Body of pancreas (tissue), 4 donors: Measurements from ENCODE around the gene SAPCD1. TPM values are rescaled to one million over a fixed set of nuclear protein-coding genes. Genes with fewer than 3 reads are reported as not detected.

Experiments
- ATAC-seq: fragments of 150-250 bp; one replicate; pipeline ENCODE4 v1.9.1; 2016
- DNase-seq, 4 donors: peaks; one replicate each; pipeline ENCODE4 v3.0.0-alpha.2; 2019
- H3K27ac ChIP-seq, 4 donors: fragments of 200-600 bp; sonication (generic); 1 replicate in 3 of 4; 2 replicates in 1 of 4; pipeline versions ENCODE4 v1.5.1 to v1.6.1; 2016 to 2019; ENCODE audit warnings: mild to moderate bottlenecking in 1 of 4, mixed read lengths in 1 of 4, moderate library complexity in 1 of 4
- H3K27me3 ChIP-seq, 2 donors: fragments of 200-600 bp; sonication (generic); one replicate each; pipeline ENCODE4 v1.6.0; 2016; ENCODE audit warnings: mild to moderate bottlenecking in 1 of 2
- H3K36me3 ChIP-seq, 2 donors: fragments of 200-600 bp; sonication (generic); replicated peaks in 1 of 2; 2 replicates each; pipeline ENCODE4 v1.5.1; 2016; ENCODE audit warnings: low read depth in 2 of 2; ENCODE audit not compliant: insufficient read depth in 1 of 2
- H3K4me1 ChIP-seq: fragments of 200-600 bp; sonication (generic); one replicate; pipeline ENCODE4 v1.6.0; 2016
- H3K4me3 ChIP-seq, 2 donors: fragments of 200-600 bp; sonication (generic); 1 replicate in 1 of 2; 2 replicates in 1 of 2; pipeline ENCODE4 v1.5.1; 2016 to 2019
- H3K9me3 ChIP-seq, 3 donors: fragments of 200-600 bp; sonication (generic); 1 replicate in 2 of 3; 2 replicates in 1 of 3; pipeline ENCODE4 v1.5.1; 2016
- CTCF ChIP-seq, 7 experiments: fragments of 450-650 bp in 4 of 7; fragments of 200-600 bp in 3 of 7; sonication (generic) in 3 of 7; IDR thresholded peaks; one replicate each; pipeline ENCODE4 v1.5.1; 2016 to 2019; ENCODE audit warnings: antibody characterized with exemption in 7 of 7
- POLR2A ChIP-seq, 3 donors: fragments of 450-650 bp; IDR thresholded peaks; one replicate each; pipeline ENCODE4 v1.6.1; 2016; ENCODE audit warnings: antibody characterized with exemption in 3 of 3, mild to moderate bottlenecking in 2 of 3
- WGBS, 2 donors: methylation state at CpG; one replicate each; pipeline ENCODE4 v1.1.5; 2017; 5-methylcytosine and 5-hydroxymethylcytosine counted together
- intact Hi-C: fragments of 100-400 bp; cut with DNase I; formaldehyde crosslinking; loops from one replicate; pipeline ENCODE4 v1.15.1; 2023
- total RNA-seq, 2 donors: library from RNA; depleted of rRNA; stranded (reverse); fragments of >200 nt; gene quantifications; one replicate each; pipeline ENCODE4 v1.1.0, GENCODE V29; 2016

The SAPCD1 gene
- total RNA-seq, 2 donors from 2014 or later = 2.0 to 2.6 TPM

GRCh38 chr6:31740397-31741223, 21.8 kb upstream of the SAPCD1 start:
- TF ChIP-seq CTCF (IDR thresholded peaks at IDR 0.05) (no peak), POLR2A (IDR thresholded peaks at IDR 0.05) (no peak)
- Histone ChIP-seq H3K36me3 (no peaks in the 10 kb centered on the region), H3K4me1 (peaks cover 38% of the 10 kb centered on the region), H3K4me3 (peak overlapping the region; percentile 26 to 62), H3K9me3 (no peaks in the 10 kb centered on the region), H3K27ac (peak overlapping the region in 3 of 4 donors; percentile 86 to 91 (median 90)), H3K27me3 (no peaks in the 10 kb centered on the region)
- ATAC-seq (no peak), DNase-seq (no peak)
- 20 to 22% methylated on average over 29 of the region's 29 CpGs for WGBS, 2 donors
- intact Hi-C loops = no loop called here

- 50 to 76% methylated on average over 2 of the region's 2 CpGs for WGBS, 2 donors
- Histone ChIP-seq H3K4me1 (peaks cover 33% of the 10 kb centered on the region), H3K36me3 (no peaks in the 10 kb centered on the region), H3K9me3 (no peaks in the 10 kb centered on the region), H3K27ac (no peak overlapping the region), H3K4me3 (no peak overlapping the region), H3K27me3 (no peaks in the 10 kb centered on the region)
- no peak for ATAC-seq
- DNase-seq = no peak
- TF ChIP-seq POLR2A (IDR thresholded peaks at IDR 0.05) (no peak), CTCF (IDR thresholded peaks at IDR 0.05) (no peak)
- intact Hi-C loops = no loop called here
Observed at GRCh38 chr6:31741815-31742214, 20.6 kb upstream of the SAPCD1 start.

GRCh38 chr6:31742894-31743293, 19.6 kb upstream of the SAPCD1 start:
- ATAC-seq = no peak
- H3K4me3 ChIP-seq = no peak overlapping the region
- no peak overlapping the region for H3K27ac ChIP-seq
- no peak for DNase-seq
- peaks cover 22% of the 10 kb centered on the region for H3K4me1 ChIP-seq
- H3K9me3 ChIP-seq = no peaks in the 10 kb centered on the region
- intact Hi-C loops = no loop called here
- no peaks in the 10 kb centered on the region for H3K27me3 ChIP-seq
- H3K36me3 ChIP-seq = no peaks in the 10 kb centered on the region
- WGBS, 2 donors = 80 to 82% methylated on average over 3 of the region's 3 CpGs
- TF ChIP-seq POLR2A (IDR thresholded peaks at IDR 0.05) (no peak), CTCF (IDR thresholded peaks at IDR 0.05) (no peak)

GRCh38 chr6:31744422-31744821, 18.0 kb upstream of the SAPCD1 start:
- no peaks in the 10 kb centered on the region for H3K9me3 ChIP-seq
- peaks cover 8% of the 10 kb centered on the region for H3K4me1 ChIP-seq
- no peak overlapping the region for H3K4me3 ChIP-seq
- intact Hi-C loops = no loop called here
- H3K27me3 ChIP-seq = no peaks in the 10 kb centered on the region
- WGBS, 2 donors = 67 to 77% methylated on average over 1 of the region's 1 CpG
- TF ChIP-seq POLR2A (IDR thresholded peaks at IDR 0.05) = no peak
- TF ChIP-seq CTCF (IDR thresholded peaks at IDR 0.05) = no peak
- no peaks in the 10 kb centered on the region for H3K36me3 ChIP-seq
- no peak overlapping the region for H3K27ac ChIP-seq
- no peak for DNase-seq
- ATAC-seq = no peak
